Panc1 (cell line): ENCODE data around the gene USB1.

Source experiments
- CTCF ChIP-seq: fragments of 450-650 bp; IDR thresholded peaks from 2 replicates; pipeline ENCODE4 v1.5.1; 2017; ENCODE audit warnings: mild to moderate bottlenecking
- POLR2AphosphoS5 ChIP-seq: IDR thresholded peaks from 2 replicates; pipeline ENCODE4 v1.6.1; 2012; ENCODE audit warnings: mild to moderate bottlenecking, low read depth, low read length, moderate library complexity

GRCh38 chr16:58010886-58011285, 9.7 kb downstream of the USB1 start:
- TF ChIP-seq POLR2AphosphoS5 = no peak
- no peak for TF ChIP-seq CTCF
